Middle frontal gyrus (tissue), 1 donor: Measurements from ENCODE around the gene RABL3.
"Not testable (repeated sequence)": the region's sequence is repeated elsewhere in the genome, so short reads cannot be mapped to it uniquely, and the experiment has no call there.

ENCODE experiments used
- DNase-seq: peaks from one replicate; pipeline ENCODE4 v3.0.0-alpha.2; 2015; ENCODE audit warnings: low spot score; ENCODE audit errors: extremely low spot score

Gene RABL3

DNA sequence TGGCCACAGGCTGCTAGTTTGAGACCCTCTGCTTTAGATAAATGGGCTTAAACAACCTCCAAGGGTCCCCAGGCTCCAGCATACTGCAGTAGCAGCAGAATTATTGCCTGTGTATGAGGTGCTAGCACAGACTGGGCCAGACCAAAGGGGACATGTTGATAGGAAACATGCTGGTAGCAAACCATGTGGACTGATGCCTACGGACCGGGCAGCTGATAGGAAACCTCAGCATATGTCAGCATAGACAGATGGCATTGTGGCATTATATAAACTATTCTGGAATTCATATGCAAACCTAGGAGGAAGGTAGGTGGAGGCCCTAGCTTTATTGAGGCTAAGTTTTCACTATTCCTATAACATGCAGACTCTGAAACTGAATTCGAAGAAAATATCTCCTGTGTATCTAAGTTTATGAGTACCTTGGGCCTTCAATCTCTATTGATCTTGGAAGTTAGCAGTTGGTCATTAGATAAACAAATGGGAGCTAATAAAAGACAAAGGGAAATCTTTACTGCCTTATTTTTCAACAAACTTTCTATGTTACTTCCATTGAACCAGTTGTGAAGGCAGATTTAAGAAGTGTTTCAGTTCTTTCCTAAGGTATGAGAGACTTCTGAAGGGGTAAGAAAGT is 58.5 kb downstream of the RABL3 start:
- no peak for DNase-seq

DNA sequence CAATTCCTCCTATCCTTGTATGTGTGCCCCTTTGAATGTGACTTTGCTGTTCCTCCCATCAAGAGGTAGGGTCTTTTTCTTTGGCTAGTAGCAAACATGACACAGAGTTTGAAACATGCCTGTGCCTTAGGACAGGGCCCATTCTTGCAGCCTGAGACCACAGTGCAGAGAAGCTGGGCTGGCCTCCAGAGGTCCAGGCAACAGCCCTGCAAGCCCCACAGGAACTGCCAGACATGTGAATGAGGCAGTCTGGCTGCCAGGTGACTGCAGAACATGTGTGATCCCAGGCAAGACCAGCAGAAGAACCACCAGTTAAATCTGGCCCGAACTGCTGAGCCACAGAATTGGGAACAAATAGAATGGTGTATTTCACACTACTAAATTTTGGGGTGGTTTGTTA is 59.1 kb downstream of the RABL3 start:
- DNase-seq: no peak

DNA sequence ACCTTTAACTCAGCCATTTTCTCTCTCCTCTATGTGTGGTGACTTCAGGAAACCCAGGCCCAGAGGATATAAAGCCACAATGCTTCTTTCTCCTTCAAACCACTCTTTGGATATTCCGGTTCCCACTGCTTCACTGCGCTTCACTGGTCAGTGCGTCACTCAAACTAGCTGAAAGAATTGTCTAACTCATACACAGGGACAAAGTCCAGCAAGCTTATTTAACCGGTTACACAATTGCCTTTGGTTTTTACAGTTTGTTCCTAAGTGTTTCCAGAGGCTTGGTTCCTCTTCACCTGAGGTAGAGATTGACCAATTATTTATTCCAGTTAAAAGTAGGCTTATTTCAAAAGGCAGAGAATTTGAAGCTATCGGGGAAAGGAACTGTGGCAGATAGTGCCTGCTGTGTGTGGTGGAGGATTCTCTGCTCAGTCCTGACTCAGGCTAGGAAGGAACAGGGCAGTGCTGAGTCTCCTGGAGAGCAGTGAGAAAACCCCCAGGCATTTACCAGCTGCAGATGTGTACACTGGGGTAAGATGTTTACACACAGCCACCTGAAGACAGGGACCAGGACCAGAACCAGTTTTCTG is 60.1 kb downstream of the RABL3 start, which contains the start of gene HGD:
Gene HGD, minus strand, starts transcription at position 145 of the 587 bp plus-strand sequence. Its CDS starts 128 bp downstream, at position 17.
- DNase-seq: no peak

DNA sequence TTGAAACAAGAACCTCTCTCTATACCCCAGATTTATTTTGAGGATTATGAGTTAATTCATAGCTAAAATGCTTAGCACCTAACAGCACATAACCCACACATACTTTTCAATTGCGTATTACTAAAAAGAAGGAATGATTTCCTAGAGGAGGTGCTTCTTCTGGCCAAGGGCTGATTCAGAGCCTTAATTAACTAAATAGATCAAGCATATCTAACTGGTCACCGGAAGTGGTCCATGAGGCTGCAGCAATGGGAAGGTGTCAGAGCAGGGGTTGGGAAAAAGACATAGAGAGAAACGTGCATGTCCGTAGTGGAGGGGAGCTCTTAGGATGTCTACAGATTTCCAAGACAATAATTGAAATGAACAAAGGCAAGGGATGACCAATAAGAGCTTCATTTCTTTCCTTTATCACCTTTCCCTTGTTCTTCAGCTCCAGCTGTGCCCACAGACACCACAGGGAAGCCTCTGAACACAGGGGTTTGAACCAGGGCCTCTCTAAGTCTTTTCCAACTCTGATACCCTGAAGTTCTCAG is 60.7 kb downstream of the RABL3 start:
- DNase-seq: no peak

DNA sequence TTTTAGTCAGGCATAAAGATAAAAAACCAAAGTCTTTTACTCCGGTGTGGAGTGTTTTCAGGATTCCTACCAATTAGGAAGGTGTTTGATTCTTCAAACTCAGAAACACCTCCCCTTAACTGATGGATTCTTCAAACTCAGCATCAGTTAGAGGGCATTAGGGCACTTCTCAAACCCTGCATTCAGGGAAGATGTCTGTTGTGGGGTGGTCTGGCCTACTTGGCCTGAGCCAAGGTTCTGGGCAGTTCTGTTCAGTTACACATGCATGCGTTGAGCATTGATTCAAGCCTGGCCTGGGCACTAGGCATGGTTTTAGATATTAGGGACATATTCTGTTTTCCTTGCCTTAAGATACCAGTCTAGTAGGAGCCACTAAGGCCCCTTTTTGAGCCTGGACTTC is 61.3 kb downstream of the RABL3 start:
- no peak for DNase-seq

DNA sequence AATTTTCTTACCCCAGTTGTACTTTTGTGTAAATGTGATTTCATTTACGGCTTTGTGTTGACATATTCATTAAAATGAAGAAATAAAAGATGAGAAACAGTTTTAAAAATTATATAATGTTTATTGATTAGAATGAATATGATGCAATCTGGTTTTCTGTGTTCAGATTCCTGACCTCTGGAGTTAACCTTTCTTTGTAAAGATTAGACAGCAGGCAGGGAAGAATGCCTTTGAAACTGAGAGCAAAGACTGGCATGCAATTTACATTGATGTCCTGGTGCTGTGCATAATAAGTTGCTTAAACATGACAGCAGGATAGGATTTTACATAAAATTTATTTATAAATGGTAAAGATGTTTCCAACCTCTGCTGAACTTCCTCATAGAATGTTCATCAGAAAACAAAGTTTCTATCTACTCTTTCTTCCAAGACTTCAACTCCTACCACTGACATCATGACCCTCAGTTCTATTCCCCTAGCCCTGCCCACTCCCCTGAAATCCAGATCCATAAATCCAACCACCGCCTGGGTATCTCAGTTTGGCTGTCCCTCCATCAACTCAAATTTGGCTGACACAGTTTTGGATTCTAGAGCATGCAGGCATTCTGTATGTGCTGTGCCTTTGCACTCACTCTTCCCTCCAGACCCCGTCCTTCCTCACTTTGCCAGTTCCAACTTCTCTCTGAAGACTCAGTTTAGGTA is 62.0 kb downstream of the RABL3 start:
- DNase-seq: no peak

DNA sequence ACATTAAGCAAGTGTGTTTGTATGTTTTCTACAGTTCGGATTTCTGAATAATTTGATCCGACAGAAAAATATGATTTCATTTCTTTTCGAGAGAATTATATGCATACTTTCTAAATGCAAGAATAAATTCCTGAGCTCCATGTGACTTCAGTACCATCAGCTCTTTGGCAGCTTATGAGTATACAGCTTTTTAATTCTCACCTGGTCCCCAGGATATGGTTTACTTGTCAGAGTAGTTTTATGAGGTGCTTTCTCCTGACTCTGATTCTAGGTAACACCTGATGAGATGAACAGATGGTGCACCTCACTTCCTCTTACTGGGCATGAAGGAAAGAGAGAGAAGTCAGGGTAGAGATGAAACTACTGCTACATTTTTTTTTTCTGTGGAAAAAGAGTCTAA is 63.3 kb downstream of the RABL3 start:
- no peak for DNase-seq

DNA sequence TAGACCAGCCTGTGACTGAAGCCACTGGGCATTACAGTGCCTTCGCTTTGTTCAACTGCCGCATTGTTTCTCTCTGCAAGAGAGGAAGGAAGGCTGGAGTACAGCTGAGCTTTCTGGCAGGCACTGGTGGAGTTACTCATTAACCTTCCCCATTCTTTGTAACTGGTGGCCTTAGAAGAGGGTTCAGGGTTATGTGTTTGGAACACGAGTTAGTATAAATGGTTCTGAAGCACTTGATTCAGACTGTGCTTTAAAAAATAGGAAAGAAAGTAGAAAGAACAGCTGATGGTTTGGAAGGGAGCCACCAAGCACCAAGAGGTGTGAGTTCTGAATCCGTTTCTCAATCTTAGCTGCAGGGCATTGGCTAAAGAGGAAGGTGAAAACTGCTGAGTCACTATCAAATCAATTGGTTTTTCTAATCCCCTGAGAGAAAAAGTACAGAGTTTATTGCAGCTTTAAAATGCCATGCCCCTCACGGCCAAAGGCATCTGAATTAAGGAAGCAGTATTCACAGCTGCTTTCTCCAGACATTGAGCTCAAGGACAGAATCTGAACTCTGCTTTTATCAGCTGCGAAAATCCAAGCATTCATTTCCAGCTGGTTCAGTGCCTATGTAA is 63.9 kb downstream of the RABL3 start:
- peak; percentile 46 for DNase-seq

DNA sequence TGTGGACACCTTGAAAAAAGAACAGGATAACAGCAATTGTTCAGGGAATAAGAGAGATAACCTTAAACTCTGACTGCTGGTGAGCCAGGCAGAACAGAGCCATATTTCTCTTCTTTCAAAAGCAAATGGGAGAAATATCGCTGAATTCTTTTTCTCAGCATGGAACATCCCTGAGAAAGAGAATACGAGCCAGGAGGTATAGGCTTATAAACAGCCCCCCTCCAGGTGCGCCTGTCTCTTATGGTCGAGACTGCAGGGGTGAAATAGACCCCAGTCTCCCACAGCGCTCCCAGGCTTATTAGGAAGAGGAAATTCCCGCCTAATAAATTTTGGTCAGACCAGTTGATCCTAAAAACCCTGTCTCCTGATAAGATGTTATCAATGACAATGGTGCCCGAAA is 65.1 kb downstream of the RABL3 start:
- not testable (repeated sequence) for DNase-seq

DNA sequence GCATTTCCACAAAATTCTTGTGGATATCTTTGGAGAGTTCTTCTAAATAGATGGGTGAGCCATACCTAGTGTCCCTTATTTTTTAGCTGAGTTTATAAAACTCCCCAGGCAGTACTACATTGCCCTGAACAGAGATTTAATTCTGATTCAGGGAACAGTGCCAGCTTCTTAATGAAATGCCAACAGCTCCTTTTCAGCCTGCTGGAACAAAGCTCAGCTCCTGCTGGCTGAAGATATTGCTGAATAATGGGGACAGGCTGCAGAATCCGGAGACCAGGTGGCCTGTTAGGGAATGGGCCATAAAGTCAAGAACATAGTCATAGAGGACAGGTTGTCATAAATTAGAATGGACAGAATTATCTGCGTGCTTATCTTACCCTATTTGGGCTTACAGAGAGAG is 69.2 kb downstream of the RABL3 start:
- DNase-seq: no peak

DNA sequence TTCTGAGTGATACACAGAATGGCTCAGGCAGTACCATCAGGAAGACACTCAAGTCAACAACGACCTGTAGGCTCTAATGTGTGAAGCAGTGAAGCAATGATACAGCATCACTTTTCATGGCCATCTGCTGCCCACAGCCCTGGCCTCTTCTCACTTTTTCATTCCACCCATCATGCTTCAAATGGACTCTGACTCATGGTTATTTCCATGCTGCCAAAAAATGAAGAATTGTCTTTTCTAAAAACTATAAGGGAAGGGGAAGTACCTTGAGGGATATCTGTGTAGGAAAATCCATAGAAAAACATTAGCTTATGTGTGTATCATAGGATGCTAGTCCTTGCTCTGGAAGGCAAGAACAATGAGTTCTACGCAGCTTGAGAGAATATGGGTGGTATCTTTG is 71.7 kb downstream of the RABL3 start:
- no peak for DNase-seq

DNA sequence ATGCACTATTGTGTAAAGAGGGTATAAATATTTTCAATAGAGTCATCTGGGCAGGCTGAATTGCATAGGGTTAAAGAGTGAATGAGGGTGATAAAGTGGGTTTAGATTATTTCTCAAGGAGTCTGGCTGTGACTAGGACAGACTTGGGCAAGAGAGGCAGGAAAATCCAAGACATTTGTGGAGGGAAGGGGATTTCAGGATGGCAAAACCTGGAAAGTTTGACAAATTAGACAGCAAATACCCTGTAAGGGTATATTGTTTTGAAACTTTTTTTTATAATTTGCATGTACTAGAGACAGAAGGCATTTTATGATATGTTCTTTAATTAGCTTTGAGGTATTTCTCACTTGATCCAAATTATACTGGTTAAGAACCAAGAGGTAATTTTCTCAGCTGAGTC is 77.4 kb downstream of the RABL3 start:
- DNase-seq: no peak

DNA sequence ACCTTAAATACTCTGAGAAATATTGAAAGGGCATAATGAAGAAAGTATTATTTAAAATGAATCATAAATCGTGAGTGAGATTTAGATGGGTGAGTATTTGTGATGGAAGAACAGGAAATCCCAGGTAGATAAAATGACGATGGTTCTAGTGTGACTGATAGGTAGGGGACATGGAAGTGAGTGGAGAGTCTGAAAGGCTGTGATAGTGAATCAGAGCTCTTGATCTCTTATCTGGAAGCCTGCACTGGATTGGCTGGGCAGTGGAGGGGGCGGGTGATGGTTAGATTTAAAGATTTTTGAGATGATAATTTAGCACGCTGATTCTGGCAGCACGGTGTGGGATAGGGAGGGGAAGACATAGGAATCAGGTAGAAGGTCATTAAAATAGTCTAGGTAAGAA is 80.4 kb downstream of the RABL3 start:
- DNase-seq: no peak

DNA sequence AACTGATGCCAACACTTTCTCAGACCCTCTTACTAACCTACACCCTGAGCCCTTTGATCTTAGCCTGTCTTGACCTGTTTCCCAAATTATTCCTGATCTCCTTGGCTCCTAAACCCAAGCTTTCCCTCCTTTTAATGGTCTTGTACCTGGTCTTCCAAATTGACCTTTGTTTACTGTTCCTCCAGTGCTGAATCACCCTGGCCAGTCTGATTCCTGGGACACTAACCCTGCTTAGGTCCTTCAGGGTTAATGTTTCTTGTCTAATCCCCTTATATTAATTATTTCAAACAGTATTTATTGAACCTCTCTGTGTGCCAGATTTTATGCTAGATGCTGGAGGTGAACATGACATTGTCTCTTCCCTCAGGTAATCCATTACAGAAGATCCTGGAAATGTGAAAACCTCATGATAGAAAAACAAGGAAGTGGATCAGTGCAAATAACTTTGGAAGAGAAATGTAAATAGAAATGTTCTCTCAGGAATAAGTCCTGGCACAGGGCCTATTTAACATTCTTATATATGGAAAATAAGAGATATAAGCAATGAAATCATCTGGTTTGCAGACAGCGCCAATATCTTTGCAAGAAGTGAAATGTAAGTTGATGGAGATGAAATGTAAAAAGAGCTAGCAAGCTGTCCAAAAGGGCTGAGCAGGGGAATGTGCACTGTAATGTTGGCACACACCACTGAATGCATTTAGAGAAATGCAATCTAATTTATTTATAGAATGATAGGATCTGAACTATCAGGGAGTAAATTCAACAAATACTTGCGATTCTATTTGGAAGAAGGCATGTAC is 81.0 kb downstream of the RABL3 start:
- DNase-seq: no peak

DNA sequence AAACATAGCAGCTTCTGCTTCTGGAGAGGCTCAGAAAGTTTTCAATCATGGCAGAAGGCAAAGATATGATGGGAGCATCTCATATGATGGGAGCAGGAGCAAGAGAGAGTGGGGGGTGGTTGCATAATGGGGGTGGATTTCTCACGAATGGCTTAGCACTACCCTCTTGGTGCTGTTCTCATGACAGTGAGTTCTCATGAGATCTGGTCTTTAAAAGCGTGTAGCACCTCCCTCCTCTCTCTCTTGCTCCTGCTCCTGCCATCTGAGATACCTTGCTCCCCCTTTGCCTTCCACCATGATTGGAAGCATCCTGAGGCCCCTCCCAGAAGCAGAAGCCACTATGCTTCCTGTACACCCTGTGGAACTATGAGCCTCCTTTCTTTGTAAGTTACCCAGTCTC is 82.5 kb downstream of the RABL3 start:
- DNase-seq: no peak

DNA sequence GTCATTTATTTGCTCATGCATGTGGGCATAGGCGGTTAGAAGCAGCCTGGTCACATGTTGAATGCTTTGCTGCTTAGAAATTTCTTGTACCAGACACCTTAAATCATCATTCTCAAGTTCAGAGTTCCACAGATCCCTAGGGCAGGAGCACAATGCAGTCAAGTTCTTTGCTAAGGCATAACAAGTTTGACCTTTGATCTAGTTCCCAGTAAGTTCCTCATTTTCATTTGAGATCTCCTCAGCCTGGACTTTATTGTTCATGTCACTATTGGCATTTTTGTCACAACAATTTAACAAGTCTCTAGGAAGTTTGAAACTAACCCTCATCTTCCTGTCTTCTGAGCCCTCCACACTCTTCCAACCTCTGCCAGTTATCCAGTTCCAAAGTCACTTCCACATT is 83.0 kb downstream of the RABL3 start:
- no peak for DNase-seq

DNA sequence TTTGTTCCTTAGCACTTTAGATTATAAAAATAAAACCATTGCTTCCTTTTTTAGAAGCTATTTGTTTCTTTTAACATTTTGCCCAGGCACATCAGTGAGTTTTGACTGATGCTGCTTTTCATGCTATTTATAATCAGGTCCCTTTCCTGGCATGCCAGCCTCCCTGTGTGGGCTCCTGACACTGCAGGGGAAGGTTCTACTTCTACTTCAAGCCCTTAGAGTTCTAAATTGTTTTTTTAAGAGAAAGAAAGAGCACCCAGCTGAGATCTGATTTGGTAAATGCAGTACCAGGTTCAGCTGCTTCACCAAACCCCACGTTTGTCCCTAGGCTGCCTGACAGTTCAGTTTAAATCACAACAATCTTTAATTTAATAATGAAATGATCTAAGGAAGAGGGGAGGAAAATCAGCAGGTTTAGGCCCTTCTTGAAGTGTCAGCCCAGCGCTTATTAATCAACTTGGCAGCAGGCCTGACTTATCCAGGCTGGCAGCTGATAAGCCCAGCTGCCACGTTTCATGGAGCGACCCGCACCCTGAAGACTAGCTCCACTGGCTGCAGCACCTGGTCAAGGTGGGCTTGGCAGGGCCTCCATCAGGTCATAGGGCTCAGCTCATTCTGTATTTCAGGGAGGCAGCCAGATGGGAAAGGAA is 89.3 kb downstream of the RABL3 start:
- no peak for DNase-seq

DNA sequence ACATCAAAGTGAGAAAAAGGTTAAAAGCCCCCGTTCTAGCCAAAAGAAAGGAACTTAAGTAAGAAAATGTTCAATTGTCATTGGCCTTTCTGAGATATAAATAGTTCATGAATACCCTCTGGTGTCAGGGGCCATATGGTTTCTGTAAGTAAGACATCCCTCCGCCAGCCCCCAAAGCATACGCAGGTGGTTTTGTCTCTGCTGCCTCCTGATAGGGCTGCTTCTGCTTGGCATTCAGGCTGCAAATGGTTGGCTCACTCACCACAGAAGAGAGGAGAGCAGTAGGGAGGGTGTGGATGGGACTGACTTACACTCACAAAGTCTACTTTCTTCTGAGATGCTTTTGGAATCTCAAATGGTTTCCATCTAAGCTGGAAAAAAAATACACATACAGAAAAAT is 90.0 kb downstream of the RABL3 start:
- no peak for DNase-seq

DNA sequence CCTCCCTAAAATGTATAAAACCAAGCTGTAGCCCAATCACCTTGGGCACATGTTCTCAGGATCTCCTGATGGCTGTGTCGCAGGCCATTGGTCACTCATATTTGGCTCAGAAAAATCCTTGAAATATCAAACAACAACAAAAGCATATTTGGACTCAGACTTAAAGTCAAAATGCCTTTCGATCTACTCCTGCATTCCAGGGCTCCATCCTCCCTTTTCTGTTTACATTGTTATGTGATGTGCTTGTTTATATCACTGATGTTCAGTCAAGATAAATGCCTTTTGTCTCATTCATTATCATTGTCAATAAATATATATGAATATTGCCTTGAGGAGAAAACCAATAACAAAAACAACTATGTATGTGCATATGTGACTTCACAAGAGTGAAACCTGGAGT is 92.0 kb downstream of the RABL3 start:
- no peak for DNase-seq

DNA sequence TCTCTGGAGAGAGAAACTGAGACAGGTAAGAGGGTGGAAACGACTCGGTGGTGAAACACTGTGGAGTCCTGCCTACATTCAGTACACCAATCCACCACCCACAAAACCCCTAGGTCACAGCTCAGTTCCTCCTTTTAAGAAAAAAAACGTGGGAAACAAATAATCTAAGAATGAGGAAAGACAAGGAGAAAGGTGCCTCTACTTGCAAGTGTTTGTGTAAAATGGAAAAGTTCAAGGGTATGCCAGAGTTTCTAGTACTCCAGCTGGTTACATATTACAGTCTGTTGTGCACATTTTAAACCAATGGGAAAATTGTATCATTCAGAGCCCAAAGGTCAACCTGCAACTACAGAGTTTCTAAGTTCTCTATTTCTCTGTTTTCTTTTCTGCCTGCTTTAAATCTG is 92.5 kb downstream of the RABL3 start:
- DNase-seq: no peak

DNA sequence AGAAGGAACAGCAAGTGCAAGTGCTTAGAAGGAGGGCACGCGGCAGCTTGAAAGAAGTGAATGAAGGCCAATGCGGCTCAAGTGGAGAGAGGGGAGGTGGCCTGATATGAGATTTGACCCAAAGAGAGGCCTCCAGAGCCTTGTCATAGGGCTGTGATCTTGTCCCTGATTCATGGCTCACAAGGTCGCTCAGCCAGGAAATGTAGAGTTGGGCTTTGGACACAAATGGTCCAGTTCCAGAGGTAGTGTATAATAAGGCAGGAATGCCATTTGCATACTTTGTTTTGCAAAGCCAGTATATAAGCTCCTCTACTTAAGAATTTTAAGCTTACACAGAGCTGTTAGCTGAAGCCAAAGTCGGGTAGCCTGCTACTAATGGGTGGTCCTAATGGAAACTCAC is 94.0 kb downstream of the RABL3 start:
- DNase-seq: no peak
